Fibroblast of skin of right biceps (primary cell): Measurements from ENCODE around the gene OR6A2.
A peak's percentile ranks its signal among the peaks of the same experiment; 100 is the strongest.

Experiments used
- DNase-seq: peaks from one replicate; pipeline ENCODE4 v3.0.0-alpha.2; 2013

OR6A2 gene

DNA sequence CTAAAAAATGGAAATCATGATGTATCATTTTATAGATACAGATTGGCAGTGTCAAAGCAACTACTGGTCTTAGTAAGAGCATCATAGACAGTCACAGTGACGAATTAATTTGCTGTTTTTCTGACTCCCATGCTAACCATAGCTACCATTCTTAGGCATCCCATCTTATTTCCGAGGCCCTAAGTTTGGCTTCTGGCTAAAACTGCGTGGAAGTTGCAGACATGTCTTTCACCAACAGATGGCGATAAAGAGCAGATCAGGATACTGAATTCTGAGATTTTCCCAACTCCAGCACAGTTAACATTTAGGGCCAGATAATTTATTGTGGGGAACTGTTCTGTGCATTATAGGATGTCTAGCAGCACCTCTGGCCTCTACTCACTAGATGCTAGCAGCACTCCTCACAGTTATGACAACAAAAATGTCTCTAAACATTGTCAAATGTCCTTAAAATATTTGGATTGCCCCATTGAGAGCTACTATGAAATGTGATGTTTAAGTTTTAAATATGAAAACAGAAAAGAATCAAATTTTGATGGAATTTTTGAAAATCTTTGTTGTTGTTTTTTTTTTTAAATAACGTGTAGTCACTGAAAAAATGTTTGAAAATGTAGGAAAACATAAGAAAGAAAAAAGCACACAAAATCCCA, 44.1 kb downstream of the OR6A2 start:
- DNase-seq: peak; percentile 20

DNA sequence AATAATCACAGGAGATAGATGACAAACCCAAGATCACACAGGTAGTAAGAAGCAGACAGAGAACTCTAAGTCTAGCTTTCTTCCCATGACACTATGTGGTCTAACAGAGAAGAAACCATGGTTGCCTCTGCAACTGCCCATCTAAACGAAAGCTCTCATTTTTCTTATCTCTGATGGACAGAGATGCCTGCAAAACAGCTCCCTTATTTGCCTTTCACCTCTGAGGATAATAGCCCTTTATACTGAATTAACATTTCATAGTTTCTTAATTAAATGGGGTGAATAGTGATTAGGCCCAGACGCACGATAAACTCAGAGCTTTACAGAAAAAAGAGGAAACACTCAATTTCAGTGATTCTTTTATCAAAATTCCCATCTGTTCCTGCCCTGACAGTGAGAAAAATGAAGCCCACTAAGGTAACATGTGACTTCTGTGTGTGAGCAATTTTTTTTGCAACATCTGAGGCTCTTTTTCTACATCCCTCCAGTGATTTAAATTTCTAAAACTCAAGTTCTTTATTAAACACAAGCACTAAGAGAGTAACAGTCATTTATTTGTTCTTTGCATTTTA, 52.3 kb downstream of the OR6A2 start:
- DNase-seq: no peak

- no peak for DNase-seq
These were observed 52.9 kb downstream of the OR6A2 start for GRCh38 chr11:6746626-6747025.

DNA sequence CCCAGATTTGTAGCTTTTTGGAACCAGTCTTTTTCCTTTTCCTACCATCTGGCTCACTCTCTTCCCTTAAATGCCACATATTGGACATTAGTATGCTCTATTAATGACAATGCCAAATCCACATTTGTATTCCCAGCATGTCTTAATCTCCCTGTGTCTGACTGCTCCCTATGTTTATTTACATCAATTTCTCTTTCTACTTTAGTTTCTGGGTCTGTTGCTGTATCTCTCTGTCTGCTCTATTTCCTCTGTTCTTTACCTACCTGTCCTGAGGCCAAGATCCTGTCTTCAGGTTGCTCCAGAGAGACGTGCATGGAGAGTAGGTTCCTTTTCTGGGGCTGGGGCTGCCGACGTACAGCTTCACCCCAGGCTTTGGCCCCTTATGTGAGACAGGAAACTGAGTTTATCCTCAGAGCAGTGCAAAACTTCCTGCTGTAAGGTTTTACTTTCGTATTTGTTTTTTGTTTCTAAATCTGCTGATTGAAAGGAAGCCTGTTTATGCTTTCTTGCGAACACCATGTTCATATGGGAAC, 53.3 kb downstream of the OR6A2 start:
- DNase-seq: no peak

GRCh38 chr11:6745465-6746015, 53.9 kb downstream of the OR6A2 start:
- DNase-seq: no peak

GRCh38 chr11:6745018-6745417, 54.5 kb downstream of the OR6A2 start:
- DNase-seq: no peak

GRCh38 chr11:6742260-6742659, 57.2 kb downstream of the OR6A2 start:
- DNase-seq: no peak
